NCI-H146 treated with DMSO at 0.1 percent for 48 hours (cell line): Measurements from ENCODE around the gene VAV3.

Experiments
- DNase-seq: peaks from one replicate; lab custom pipeline; 2025; ENCODE audit not compliant: unreplicated experiment; lab: John Stamatoyannopoulos, UW

Gene VAV3

GRCh38 chr1:107545056-107545577 lies 419.9 kb downstream of the VAV3 start:
- DNase-seq, result no peak

- DNase-seq, result peak; percentile 40
These were observed 420.7 kb downstream of the VAV3 start for GRCh38 chr1:107544285-107544684.

- DNase-seq, result no peak
These were observed 423.6 kb downstream of the VAV3 start for GRCh38 chr1:107541412-107541811.

DNA sequence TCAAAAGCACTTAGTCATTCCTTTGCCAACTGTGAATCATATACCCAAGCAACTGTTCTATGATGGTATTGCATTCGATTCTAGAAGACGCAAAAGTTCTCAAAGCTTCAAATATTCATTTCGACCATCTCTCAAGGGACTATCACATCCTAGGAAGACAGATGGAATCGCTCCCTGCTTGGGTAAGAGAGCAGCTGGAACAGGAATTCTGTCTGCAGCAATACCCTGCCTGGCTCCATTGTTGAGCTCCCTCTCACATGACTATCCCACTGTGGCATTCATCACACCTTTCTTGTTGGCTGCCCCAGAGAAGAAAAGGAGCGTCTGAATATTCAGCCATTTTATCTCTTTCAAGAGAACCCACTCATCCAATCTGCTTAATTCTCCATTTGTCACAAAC lies 426.5 kb downstream of the VAV3 start:
- peak; percentile 48 for DNase-seq

DNA sequence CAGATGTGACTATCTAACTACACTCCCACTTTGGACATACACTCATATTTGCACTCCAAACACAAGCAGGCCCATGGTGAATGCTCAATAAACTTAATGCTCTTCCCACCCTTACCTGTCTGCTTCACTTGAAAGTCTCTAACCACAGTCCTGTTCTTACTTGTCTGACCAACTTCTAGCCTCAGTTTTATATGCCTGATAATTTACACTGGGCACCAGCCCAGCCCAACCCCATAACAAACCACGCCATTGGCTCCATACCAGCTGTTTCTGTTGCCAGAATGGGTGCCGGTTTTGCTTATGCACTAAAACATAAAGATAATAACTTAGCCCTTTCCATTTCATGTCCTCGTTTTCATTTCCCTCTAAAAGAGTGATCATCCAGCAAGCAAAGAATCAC lies 428.7 kb downstream of the VAV3 start:
- no peak for DNase-seq

DNA sequence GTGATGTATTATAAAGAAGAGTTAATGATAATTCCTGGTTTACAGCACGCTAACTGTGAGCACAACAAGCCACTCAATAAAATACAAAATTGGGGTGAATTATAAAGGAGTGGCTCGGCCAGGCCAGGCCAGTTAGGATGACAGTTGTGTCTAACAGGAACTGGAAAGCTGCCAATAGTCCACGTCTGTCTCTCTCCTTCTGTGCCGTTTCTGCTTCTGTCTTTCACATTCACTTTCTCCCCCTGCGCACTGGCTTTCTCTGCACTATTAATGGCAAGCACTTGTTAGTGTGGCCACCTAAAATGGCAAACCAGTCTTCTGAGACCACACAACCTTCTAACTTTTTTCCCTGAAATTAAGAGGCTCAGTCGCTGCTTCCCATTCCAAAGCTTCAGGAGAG lies 429.9 kb downstream of the VAV3 start:
- DNase-seq, result no peak

GRCh38 chr1:107534632-107535031 lies 430.3 kb downstream of the VAV3 start:
- DNase-seq, result no peak

DNA sequence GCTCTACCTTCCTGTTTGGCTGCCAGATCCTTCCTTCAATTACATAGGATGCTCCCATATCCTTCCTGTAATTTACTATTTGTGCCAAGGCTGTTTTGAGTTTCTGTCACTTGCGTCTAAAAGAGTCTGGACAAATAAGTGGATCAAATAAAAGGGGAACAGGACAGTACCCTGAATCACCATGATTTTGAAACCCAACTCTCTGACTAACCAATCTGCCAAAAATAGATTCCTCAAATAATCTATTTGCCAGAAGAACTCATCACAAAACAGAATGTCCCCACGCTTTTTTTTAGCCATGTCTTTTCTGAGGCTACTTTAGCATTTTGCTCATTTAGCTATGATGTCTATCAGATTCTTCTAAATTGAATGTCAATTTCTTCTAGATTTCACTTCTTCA lies 431.5 kb downstream of the VAV3 start:
- no peak for DNase-seq

DNA sequence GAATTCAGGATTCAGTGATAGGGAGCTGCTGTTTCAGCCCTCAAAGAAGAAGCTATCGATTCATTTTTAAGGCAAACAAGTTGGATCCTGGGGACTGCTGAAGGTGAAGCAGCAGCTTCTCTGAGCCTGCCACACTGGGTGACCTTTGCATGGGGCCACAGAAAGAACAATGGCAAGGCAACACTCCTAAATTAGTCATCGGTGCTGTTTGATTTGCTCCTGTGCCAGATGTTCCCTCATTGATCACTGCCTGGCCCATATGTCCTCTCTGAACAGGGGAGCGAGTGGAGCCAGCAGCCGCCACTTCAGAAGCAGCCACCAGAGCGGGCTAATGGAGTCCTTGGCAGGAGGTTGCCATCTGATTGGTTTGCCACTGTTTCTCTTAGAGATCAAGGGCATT lies 432.7 kb downstream of the VAV3 start:
- DNase-seq, result no peak

- no peak for DNase-seq
These were observed 433.7 kb downstream of the VAV3 start for GRCh38 chr1:107531065-107531908.

DNA sequence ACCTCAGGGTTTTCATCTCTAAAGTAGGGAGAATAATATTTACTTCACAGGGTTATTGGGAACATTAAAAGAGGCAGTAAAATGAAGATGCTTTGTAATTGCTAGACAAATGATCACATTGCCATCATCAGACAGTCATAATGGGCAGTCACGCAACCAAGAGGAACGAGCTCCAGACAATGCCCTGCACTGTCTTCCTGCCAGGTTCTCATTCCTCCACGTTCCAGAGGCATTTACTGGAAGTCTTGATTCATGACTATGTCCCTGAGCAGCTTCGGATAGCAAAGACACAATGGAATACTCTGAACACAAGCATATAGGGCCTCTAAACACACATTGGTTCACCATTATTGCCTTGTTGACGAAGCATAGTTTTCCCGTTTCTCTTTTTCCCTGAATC lies 434.4 kb downstream of the VAV3 start:
- no peak for DNase-seq

- DNase-seq, result peak; percentile 69
These were observed 435.4 kb downstream of the VAV3 start for GRCh38 chr1:107529511-107530149.

DNA sequence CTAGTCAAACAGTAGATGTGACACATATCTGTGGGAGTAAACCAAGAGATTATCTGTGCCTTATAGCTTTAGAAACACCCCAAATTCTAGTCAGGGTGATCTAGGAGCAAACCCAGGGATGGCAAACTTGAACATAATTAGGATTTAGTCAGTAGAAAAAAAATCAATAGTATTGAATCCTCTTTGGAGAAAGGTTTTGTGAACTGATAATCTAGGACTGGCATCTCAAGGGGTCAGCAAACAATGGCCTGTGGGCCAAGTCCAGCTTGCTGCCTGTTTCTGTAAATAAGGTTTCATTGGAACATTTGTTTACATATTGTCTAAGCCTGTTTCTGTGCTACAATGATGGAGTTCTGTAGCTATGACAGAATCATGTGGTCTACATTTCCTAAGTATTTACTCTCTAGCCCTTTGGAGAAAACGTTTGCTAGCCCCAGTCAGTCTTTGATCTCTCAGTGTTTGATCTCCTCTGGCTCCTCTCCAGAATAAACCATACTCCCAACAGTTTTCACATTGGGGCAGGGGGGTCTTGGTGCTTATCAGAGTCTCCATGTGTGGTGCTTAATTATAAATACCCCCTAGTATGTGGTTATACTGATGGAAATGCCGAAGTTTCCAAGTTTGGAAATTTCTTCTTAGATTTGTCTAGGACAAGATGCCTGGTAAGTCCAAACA lies 438.3 kb downstream of the VAV3 start:
- peak; percentile 17 for DNase-seq

DNA sequence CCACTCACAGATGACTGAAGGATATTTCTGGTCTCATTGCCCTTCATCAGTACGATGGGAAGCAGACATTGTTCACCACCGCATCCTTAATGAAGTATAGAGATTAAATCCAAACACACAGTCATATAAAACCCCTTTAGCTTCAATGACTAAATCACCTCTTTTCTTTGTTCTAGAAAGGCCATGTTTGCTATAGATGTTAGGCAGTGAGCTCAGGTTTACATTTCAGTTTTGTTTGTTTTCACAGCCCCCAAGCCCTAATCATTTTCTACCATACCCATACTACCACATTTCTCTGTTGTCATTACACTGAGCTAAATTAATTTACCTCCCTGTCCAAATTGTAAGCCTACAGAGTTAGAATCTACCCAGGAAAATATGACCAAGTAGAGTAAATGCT lies 439.0 kb downstream of the VAV3 start:
- peak; percentile 84 for DNase-seq

DNA sequence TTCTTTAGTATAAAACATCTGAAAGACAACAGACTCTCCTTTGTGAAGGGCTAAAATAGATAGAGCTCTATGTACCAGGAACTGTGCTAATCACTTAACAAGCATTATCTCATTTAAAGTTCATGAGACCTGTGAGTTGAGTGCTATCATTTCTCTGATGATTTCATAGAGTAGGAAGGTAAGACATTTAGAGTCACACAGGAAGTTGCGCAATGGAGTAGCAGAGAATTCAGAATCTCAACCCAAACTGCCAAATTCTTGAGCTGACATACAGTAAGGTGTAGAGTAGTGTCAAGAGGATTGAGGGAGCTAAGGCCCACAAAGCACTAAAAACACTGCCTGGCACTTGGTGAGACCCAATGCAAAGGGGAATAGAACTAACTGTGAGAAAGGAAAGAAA lies 439.8 kb downstream of the VAV3 start:
- DNase-seq, result no peak

- DNase-seq, result no peak
These were observed 440.7 kb downstream of the VAV3 start for GRCh38 chr1:107524301-107524700.

GRCh38 chr1:107523736-107524135 lies 441.2 kb downstream of the VAV3 start:
- DNase-seq, result peak; percentile 55

GRCh38 chr1:107523061-107523460 lies 441.9 kb downstream of the VAV3 start:
- DNase-seq, result no peak
